NK-92 treated with Interleukin-12 subunit alpha and Interleukin-12 subunit beta, amount 100 ng/mL, for 24 hours (cell line): ENCODE measurements around the gene STKLD1.
"Not testable (repeated sequence)": the region's sequence is repeated elsewhere in the genome, so short reads cannot be mapped to it uniquely, and the experiment has no call there.

ENCODE experiments used
- DNase-seq: peaks from one replicate; lab custom pipeline; 2025; lab: John Stamatoyannopoulos, UW

STKLD1 gene

DNA sequence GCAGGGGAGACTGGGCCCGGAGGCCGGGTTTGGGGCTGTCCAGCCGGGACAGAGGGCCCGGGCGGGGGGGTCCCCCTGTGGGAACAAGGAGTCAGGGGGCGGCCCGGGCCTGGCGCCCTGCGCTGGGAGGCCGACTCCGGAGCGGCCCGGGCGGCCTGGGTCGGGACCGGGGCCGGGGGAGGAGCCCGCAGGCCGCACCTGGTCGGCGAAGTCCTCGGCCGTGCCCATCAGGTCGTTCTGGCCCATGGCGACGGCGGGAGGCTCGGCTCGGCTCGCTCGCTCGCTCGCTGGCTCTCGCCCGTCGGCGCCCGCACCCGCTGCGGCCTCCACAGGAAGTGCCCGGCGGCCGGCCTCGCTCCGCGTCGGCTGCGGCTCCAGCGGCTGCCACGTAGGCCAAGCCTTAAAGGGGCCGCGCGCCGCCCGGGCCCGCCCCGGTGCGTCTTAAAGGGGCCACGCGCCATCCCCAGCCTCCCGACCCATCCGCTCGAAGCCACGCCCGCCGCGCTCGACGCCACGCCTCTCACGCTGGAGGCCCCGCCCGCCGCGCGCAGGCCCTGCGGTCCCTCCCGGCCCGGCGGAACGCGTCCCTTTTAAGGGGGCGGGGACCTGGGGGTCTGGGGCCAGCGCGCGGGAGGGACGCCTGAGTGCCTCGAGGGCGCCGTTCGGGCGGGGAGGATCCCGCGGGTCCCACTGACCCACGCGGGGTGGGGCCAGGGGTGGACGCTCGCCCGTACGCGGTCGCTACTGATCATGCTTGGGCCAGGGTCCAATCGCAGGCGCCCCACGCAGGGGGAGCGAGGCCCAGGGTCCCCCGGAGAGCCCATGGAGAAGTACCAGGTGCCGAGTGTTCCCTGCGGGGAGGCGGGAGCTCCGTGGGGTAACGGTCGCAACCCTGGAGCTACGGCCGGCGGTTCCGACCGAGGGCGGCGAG, at the start of gene STKLD1, which contains the start of gene SURF4:
Gene STKLD1, plus strand, starts transcription at position 643 of the 931 bp plus-strand sequence. Its CDS starts 108 bp downstream, at position 751.
Gene SURF4, minus strand, starts transcription at position 337 of the 931 bp plus-strand sequence. Its CDS starts 91 bp downstream, at position 246.
- DNase-seq = peak; percentile 84

DNA sequence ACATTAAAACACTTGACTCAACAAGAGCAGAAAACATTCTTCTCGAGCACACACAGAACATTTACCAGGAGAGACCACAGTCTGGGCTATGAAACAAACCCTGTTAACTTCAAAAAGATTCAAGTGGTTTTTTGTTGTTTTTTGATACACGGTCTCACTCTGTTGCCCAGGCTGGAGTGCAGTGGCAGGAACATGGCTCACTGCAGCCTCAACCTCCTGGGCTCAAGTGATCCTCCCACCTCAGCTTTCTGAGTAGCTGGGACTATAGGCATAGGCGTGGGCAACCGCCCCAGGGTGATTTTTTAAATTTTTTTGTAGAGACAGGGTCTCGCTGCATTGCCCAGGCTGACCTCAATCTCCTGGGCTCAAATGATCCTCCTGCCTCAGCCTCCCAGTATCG, 49.1 kb upstream of the STKLD1 start:
- DNase-seq = not testable (repeated sequence)

DNA sequence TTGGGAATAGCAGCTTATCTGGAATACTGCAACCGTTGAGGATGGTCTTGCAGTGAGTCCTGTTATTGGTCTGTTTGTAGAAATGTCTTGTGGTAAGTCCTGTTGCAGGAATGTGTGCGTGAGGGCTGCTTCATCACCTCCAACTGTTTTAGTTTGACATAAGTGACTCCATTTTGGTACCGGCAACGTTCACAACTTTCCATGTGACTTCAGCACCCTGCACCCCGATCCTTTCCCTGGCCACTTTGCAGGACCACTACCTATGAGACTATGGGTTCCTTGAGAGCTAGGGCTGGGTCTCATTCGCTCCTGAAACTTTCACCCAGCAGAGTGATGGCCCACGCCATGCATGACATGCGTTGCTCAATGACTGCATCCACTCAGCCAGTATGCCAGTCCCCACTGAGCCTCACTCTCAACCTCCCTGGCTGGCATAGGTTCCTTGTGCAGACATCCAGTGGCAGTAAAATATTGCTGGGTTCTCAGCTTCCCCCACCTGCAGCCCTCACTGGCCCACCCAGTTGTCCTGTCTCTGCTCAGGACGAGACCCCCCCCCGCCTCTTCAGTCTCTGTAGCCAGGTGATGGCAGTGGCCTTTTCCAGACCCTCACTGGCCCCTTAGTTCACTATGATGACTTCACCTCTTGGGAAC, 48.2 kb upstream of the STKLD1 start:
- DNase-seq = no peak

DNA sequence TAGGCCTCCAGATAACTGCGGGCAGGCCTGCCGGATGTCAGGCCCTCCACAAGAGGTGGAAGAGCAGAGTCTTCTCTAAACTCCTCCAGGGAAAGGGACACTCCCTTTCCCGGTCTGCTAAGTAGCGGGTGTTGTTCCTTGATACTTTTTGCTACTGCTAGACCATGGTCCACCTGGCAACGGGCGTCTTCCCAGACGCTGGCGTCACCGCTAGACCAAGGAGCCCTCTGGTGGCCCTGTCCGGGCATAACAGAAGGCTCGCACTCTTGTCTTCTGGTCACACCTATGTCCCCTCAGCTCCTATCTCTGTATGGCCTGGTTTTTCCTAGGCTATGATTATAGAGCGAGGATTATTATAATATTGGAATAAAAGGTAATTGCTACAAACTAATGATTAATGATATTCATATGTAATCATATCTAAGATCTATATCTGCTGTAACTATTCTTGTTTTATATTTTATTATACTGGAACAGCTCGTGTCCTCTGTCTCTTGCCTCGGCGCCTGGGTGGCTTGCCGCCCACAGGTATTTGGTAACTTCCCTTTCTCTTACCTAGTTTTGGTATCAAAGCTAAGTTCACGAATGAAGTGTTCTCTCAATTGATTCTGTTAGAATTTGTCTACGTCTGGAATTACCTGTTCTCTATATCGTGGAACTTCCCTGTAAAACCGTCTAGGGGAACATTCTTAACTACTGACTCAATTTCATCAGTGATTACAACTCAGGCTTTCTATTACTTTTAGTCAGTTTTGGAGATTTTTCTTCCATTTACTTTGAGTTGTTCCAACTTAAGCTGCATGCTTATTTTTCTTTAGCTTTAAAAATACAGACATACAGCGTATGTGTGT, 46.6 kb upstream of the STKLD1 start:
- DNase-seq = not testable (repeated sequence)

DNA sequence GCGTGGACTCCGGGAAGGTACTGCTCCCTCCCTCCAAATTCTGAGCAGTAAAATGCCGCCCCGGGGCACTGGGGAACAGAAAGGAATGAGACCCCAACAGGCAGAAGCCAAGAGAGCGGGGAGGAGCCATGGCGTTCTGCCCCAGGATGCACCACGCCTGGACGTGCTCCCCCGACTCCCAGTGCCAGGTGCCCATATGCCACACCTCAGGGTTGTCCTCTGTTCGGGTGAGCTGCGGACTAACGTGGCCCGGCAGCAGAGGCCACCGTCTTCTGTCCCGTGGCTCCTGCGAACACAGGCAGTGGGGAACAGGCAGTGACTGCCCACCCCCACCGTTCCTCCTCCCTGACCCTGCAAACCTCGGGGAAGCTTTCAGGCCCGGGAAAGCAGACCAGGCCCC, 44.9 kb upstream of the STKLD1 start:
- no peak for DNase-seq

DNA sequence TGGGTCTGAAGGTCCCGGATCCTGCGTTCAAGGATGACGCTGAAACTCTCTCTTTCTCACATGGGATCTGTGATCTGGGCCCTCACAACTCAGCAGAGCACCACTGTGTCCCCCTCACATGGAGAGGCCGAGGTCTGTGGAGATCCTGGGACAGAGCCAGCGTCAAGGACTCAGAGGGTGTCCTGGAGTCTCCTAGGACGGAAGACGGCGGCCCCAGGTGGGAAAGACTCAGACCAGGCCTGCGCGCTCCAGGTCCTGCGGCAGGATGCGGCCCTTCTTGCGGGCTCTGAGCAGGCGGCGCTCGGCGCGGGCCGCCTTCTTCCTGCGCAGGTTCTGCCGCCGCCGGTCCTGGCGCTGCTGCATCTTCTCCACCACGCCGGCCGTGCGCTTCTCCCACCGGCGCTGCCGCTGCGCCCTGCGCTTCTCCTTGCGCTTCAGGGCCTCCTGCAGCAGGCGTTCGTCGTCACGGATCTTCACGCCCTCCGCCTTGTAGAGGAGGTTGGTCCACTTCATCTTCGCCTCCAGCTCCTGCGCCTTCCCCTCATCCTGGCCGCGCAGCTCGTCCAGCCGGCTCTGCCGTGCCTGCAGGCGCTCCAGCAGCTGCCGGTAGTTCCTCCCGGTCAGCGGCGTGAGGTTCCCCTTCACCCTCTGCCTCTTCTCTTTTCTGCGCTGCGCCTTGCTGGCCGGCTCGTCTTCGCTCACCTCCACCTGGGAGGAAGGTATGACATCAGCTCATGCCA, 44.4 kb upstream of the STKLD1 start:
- DNase-seq = no peak

DNA sequence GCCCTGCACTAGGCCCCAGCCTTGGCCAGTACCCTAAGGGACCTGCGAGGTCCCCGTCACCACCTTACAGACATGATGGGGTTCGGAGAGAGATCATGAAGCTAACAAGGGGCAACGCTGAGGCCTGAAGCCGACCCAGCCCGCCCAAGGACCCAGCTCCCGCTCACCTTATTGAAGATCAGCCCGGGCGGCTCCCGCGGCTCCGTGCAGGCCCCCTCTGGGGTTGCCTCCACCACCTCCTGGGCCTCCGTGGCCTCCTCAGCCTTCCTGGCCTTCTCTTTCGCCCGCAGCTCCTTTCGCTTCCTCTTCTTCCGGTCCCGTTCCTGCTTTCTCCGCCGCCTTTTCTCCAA, 43.8 kb upstream of the STKLD1 start:
- no peak for DNase-seq

DNA sequence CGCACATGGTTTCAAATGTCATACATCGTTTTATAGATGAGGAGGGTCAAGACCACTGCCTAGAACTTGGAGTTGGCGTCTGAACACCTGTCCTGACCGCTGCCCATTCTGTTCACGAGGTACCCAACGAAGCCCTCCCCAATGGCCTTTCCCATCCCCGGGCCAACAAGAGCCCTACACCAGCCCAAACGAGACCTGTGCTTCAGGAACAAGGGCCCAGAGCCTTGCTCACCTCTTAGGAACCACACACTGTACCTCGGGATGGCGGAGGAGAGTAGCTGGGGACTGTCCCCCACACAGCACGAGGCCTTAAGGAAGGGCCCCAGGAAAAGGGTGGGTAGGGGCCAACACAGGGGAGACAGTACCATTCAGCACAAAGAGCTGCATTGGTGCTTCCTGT, 43.2 kb upstream of the STKLD1 start:
- DNase-seq = no peak

DNA sequence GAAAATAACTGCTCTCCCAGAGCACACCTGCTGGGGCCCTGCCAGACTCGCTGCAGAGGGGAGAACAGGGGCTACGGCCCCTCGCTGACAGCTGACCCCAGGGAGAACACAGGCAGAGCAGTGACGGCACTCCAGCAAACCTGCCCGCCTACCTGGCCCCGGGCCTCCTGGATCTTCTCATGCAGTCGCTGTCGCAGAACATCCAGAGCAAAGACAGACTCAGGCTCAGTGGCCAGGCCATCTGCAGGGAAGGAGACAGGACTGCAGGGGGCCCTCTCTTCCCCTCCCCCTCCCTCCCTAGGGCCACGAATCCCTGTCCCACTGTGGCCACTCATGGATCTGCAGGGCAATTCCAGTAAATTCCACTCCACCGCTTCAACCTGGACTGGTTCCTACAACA, 42.6 kb upstream of the STKLD1 start:
- DNase-seq = no peak

DNA sequence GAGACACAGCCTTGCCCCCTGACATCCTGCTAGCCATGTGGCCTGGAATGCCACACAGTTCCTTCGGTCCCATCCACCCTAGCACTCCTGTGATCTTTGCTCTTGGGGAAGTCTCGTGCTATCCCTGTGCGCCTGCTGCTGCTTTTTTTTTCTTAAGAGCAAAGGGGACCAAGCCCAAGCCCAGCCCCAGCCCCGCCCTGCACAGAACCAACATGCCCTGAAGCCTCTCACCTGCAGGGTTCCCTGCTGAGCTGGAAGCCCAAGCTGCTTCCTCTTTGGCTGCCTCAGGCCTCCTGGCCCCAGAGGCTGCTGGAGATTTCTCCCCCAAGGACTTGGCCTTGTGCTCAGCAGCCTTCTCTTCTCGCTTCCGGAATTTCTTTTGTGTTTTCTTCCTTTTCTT, 42.0 kb upstream of the STKLD1 start:
- no peak for DNase-seq

DNA sequence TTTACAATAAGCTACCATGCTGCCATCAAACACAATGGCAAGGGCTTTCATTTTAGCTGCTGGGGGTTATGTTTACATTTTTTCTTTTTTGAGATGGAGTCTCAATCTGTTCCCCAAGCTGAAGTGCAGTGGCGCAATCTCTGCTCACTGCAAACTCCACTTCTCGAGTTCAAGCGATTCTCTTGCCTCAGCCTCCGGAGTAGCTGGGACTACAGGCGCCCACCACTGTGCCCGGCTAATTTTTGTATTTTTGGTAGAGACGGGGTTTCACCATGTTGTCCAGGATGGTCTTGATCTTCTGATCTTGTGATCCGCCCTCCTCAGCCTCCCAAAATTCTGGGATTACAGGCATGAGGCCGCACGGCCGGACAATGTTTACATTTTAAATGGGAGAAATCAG, 41.3 kb upstream of the STKLD1 start:
- not testable (repeated sequence) for DNase-seq

DNA sequence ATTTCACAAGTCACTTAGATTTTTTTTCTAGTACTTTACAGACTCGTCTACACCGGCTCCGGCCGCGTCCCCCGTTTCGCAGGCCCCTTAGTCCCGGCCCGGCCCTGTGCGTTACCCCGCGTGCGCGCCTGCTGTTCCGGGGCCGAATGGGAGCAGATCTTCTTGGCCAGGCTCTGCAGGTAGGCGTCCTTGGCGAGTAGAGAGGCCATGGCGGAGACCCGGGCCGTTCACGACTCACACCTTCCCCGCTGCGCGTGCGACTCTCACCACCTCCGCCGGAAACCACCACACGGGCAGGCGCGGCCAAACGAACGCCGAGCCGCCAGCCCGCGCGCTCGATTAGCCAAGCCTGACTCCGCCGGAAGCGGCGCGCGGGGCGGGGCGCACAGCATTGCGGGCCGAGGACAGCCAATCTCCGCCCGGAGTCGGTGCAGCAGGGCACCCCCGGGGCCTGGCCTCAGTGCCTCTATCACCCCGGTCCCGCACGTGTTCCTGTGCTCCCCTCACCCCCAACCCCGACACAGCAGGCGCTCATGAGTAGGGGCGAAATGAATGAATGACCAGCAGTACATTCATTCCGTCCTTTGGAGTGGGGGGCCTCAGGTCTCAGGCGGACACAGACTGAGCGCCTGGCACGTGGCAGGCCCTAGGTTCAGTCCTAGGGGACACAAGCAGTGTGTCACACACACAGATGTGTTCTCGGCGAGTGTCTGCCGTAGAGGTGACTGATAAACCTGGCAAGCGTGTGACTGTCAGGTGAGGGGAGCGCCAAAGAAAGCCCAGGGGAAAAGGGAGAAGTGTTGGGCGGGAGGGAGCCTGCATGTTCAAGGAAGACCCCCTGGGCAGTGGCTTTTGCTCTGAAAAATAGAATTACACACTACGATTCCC, 40.0 kb upstream of the STKLD1 start, which contains the start of gene SURF6:
Gene SURF6, minus strand, starts transcription at position 265 of the 888 bp plus-strand sequence. Its CDS starts 56 bp downstream, at position 209.
- DNase-seq = peak; percentile 76

DNA sequence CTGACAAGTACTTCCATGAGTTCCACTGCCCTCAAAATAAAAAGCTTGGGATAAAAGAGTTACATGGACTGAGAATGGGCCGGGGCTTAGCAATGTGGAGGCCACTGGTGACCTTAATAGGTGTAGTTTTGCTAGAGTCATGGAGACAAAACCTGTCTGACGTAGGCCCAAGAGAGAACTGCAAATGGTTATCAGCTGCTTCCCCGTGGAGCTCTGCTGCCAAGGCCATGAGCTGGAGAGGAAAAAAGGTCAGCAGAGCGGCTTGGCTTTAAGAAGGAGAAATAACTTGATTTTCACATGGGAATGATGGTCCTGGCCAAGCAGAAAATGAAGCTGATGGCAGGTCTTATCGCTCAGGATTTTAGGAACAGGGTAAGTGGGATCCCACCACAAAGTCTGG, 36.5 kb upstream of the STKLD1 start:
- DNase-seq = no peak

DNA sequence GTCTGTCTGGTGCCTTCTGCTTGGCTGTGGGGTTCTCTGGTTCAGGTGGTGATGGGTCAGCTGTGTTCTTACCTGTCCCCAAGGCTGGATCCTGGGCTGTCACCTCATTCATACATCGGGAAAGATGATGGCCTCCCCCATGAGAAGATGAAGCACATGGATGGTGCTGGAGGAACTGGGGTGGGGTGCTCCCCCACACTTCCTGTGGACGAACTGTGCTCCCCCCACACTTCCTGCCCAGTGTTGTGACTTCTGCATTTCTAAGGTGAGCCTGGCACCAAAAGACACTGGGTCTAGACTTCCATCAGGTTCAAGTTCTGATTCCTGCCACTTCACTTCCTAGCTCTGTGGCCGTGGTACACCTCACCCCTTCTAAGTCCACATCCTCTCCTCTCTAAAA, 35.9 kb upstream of the STKLD1 start:
- DNase-seq = no peak

DNA sequence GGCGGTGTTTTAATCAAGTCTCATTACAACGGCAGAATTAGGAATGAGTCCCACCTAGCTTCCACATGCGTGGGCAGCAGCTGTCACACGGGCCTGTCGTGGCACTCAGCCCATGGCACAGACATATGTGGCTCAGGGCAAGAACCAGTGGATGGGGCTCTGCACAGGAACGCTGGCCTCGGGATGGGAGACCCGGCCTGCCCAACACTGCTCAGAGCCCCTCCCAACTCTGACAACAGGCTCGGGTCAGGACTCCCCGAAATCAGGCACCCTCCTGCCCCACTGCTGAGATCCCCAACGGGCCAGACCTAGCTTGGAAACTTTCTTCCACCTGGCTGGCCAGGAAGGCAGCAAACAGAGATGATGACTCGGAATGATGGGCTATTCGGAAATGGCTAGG, 35.2 kb upstream of the STKLD1 start:
- no peak for DNase-seq

DNA sequence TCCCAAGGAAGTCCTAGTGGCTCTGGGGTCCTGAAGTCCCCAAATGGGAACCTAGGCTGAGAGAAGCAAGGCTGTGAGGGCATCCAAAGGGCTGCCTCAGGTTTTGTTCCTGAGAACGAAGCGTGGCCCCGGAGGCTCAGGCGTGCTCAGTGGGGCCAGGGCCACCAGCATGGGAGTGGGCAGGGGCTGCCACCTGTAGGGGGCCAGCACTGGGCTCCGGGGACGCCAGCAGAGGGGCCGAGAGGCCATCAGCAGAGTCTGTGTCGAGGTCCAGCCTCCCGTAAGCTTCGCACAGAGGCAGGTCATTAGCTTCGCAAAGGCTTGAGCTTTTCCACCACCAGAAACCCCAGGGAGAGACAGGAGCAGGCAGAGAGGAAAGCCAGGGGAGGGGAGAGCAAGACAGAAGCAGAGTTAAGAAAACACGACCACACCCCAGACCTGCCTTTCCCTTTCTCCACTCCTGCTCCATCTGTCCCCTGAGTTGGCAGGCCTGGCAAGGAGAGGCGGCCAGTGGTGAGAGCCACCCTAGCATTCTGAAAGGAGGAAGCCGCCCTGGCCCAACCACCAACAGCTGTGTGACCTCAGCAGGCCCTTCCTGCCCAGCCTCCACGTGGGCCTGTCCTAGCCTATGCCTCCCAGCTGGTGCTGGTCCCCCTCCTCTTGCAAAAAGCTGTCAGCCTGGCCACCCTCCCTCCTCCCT, 34.6 kb upstream of the STKLD1 start:
- no peak for DNase-seq

DNA sequence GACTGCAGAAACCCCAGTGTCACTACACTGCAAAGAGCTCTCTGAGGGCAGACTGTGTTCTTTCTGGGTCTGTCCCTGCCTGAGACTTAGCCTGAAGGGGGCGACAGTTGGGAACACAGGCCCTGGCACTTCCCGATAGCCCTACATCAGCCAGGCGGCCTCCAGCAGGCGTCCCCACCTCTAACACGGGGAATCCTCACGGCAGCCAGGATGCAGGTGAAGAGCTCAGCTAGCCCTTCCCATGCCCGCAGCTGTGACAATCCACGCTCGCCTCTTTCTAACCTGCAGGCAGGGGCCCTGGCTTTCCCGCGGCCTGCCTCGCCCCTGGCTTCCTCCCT, 34.1 kb upstream of the STKLD1 start:
- DNase-seq = no peak

DNA sequence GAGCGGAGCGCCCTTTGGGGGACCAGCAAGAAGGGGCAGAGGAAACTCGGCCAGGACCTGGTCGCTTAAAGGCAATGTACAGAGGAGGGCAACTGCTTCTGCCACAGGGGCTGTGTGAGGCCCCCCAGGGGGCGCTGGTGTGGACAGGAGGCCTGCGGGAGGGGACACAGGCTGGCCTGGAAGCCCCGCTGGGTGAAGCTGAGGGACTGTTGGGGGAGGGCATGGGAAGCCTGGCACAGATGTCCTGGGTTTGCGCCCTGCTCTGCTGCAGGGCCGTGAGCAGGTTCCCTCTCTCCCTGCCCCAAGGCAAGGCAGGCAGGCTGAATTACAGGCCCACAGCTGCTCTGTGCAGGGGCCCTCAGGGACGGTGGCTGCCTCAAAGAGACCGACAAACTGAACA, 33.6 kb upstream of the STKLD1 start:
- DNase-seq = no peak

DNA sequence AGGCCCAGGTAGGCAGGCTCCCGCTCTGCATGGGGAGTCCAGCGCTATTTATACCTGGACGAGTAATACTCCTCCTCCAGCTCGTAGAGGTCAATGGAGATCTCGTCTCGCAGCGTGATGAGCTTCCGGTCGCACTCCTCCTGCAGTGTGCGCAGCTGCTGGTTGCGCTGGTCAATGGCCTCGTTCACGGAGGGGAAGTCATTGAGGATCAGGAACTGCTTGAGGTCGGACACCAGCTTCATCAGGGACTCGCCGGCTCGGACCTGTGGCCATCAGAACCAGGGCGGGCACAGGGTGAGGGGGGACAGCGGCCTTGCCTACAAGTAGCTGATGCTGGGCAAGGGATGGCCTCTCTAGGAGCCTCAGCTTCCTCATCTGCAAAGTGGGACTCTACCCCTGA, 32.1 kb upstream of the STKLD1 start:
- no peak for DNase-seq

DNA sequence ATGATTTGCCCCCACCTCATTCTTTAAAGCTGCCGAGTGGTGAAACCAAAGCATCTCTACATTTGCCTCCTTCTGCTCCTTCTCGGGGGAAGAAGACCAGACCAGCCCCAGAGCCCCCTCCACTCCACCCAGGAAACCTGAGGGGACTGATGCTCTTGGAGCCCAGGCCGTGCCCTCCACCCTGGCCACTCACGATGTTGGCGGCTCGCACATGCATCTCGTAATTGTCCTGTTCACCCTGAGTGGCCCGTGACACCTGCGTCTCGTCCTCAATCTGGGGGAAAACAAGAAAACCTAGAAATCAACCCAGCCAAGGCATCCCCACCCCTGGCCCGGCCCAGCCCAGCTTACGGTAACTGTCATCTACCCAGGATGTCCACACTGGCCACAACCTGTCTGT, 31.2 kb upstream of the STKLD1 start:
- no peak for DNase-seq
